Stimulated activated CD8-positive, alpha-beta memory T cell treated with anti-CD3 and anti-CD28 coated beads, Interleukin-7, amount 100 ng/mL, for 48 hours (primary cell): Measurements from ENCODE around the gene ZNF438.
"Not testable (repeated sequence)": the region's sequence is repeated elsewhere in the genome, so short reads cannot be mapped to it uniquely, and the experiment has no call there.

Experiments
- DNase-seq, 2 donors: peaks; one replicate each; pipeline ENCODE4 v3.0.0-alpha.2; 2020; ENCODE audit warnings: low read depth in 1 of 2; ENCODE audit errors: extremely low read depth in 1 of 2

Gene ZNF438

GRCh38 chr10:30959836-30960210, 71.8 kb downstream of the ZNF438 start:
- DNase-seq: no peak

- DNase-seq: not testable (repeated sequence)
Observed at GRCh38 chr10:30949218-30949617, 82.4 kb downstream of the ZNF438 start.

GRCh38 chr10:30944005-30944404, 87.7 kb downstream of the ZNF438 start:
- no peak for DNase-seq

GRCh38 chr10:30943451-30943850, 88.2 kb downstream of the ZNF438 start:
- no peak for DNase-seq

- no peak for DNase-seq
Observed at GRCh38 chr10:30940256-30940655, 91.4 kb downstream of the ZNF438 start.

GRCh38 chr10:30939643-30940251, 91.9 kb downstream of the ZNF438 start:
- no peak for DNase-seq

GRCh38 chr10:30935078-30935477, 96.6 kb downstream of the ZNF438 start:
- DNase-seq: no peak

GRCh38 chr10:30931094-30931493, 100.6 kb downstream of the ZNF438 start:
- DNase-seq: no peak

GRCh38 chr10:30929901-30930520, 101.7 kb downstream of the ZNF438 start:
- DNase-seq: no peak

- DNase-seq: peak in 1 of 2 donors; percentile 1
Observed at GRCh38 chr10:30929311-30929729, 102.3 kb downstream of the ZNF438 start.

- no peak for DNase-seq
Observed at GRCh38 chr10:30928742-30929141, 102.9 kb downstream of the ZNF438 start.

- no peak for DNase-seq
Observed at GRCh38 chr10:30918651-30919050, 113.0 kb downstream of the ZNF438 start.

- no peak for DNase-seq
Observed at GRCh38 chr10:30917789-30918188, 113.9 kb downstream of the ZNF438 start.

- DNase-seq: no peak
Observed at GRCh38 chr10:30917067-30917466, 114.6 kb downstream of the ZNF438 start.

- DNase-seq: no peak
Observed at GRCh38 chr10:30915146-30915545, 116.5 kb downstream of the ZNF438 start.

GRCh38 chr10:30911303-30911863, 120.3 kb downstream of the ZNF438 start:
- no peak for DNase-seq

- DNase-seq: no peak
Observed at GRCh38 chr10:30903397-30904138, 128.1 kb downstream of the ZNF438 start.

GRCh38 chr10:30902621-30903396, 128.9 kb downstream of the ZNF438 start:
- DNase-seq: no peak

- DNase-seq: not testable (repeated sequence)
Observed at GRCh38 chr10:30901487-30901886, 130.2 kb downstream of the ZNF438 start.

GRCh38 chr10:30898964-30899363, 132.7 kb downstream of the ZNF438 start:
- no peak for DNase-seq

- peak in 1 of 2 donors; percentile 13 for DNase-seq
Observed at GRCh38 chr10:30897547-30897946, 134.1 kb downstream of the ZNF438 start.
